ENCODE results near the gene CYP3A4.

- TF ChIP-seq YY1 (IDR thresholded peaks at IDR 0.05; ENCODE audit: insufficient read depth, insufficient read length) (no peak), SUZ12 (IDR thresholded peaks at IDR 0.05; ENCODE audit: extremely low read depth, insufficient read depth, insufficient read length) (no peak), ZNF274 (IDR thresholded peaks at IDR 0.05; ENCODE audit: low read depth, low read length) (no peak)
Measured at GRCh38 chr7:99729486-99730237, 54.3 kb downstream of the CYP3A4 start.

Data from NT2/D1 (cell line).